Aorta (tissue), 5 donors: ENCODE measurements around the gene TMEM212. TPM values are rescaled to one million over a fixed set of nuclear protein-coding genes. Genes with fewer than 3 reads are reported as not detected.

Experiments used
- ATAC-seq: fragments of 200-7000 bp; cut with Tn5 transposase; one replicate; pipeline ENCODE4 v1.9.1; 2022; ENCODE audit warnings: moderate library complexity; ENCODE audit not compliant: low FRiP score
- DNase-seq, 2 donors: peaks; one replicate each; pipeline ENCODE4 v3.0.0-alpha.2; 2020
- H3K27ac ChIP-seq, 2 donors: one replicate each; pipeline ENCODE4 v1.5.1; 2013; ENCODE audit warnings: low read length in 2 of 2, mild to moderate bottlenecking in 2 of 2, moderate library complexity in 2 of 2, control low read depth in 1 of 2, inconsistent platforms in 1 of 2, low read depth in 1 of 2
- H3K27me3 ChIP-seq, 2 donors: one replicate each; pipeline ENCODE4 v1.6.1; 2013; ENCODE audit warnings: control low read depth in 1 of 2, low read length in 1 of 2, mild to moderate bottlenecking in 1 of 2, moderate library complexity in 1 of 2; ENCODE audit not compliant: insufficient read depth in 2 of 2, control insufficient read depth in 1 of 2
- H3K36me3 ChIP-seq, 2 donors: one replicate each; pipeline ENCODE4 v1.6.1; 2013; ENCODE audit warnings: control low read depth in 1 of 2, low read length in 1 of 2, mild to moderate bottlenecking in 1 of 2; ENCODE audit not compliant: insufficient read depth in 2 of 2, control insufficient read depth in 1 of 2
- H3K4me1 ChIP-seq, 2 donors: one replicate each; pipeline ENCODE4 v1.6.1; 2013; ENCODE audit warnings: low read length in 2 of 2, control low read depth in 1 of 2, mild to moderate bottlenecking in 1 of 2, moderate library complexity in 1 of 2; ENCODE audit not compliant: insufficient read depth in 2 of 2, control insufficient read depth in 1 of 2
- H3K4me3 ChIP-seq, 2 donors: one replicate each; pipeline ENCODE4 v1.5.1; 2013; ENCODE audit warnings: low read length in 2 of 2, control low read depth in 1 of 2, mild to moderate bottlenecking in 1 of 2
- H3K9me3 ChIP-seq: one replicate; pipeline ENCODE4 v1.6.1; 2013; ENCODE audit warnings: mild to moderate bottlenecking, low read length; ENCODE audit not compliant: control insufficient read depth
- WGBS, 2 donors: extraction: QIAGEN DNeasy Blood & Tissue Kit; methylation state at CpG; one replicate each; pipeline ENCODE4 v1.1.7; 2013; 5-methylcytosine and 5-hydroxymethylcytosine counted together
- intact Hi-C, 2 donors: fragments of 100-400 bp; cut with DNase I; formaldehyde crosslinking; loops; one replicate each; pipeline versions ENCODE4 v1.14.2 to v1.15.0; 2022
- polyA plus RNA-seq, 2 donors: library from polyadenylated mRNA; stranded (reverse); fragments of 200-250 nt; gene quantifications; one replicate each; pipeline ENCODE4 v1.2.3, GENCODE V29; 2013
- total RNA-seq, 2 donors: library from RNA; stranded (reverse); fragmentation: NEBNext Ultra II Directional; extraction: Animal tissue kit (Norgen Biotek cat#: 25700); gene quantifications; one replicate each; pipeline ENCODE4 v1.2.1, GENCODE V29; 2021
- donor health status: healthy with polysubstance abuse.
- donor health status: Bipolar disorder and iron deficiency.
- donor health status: DM: no; HTN: no; CAD: no.
- donor health status: DM: no; HTN: no; CAD: no.
- donor health status: DM: yes; HTN: yes; CAD: no.

TMEM212 gene
- total and polyA plus RNA-seq, 4 donors = not detected

DNA sequence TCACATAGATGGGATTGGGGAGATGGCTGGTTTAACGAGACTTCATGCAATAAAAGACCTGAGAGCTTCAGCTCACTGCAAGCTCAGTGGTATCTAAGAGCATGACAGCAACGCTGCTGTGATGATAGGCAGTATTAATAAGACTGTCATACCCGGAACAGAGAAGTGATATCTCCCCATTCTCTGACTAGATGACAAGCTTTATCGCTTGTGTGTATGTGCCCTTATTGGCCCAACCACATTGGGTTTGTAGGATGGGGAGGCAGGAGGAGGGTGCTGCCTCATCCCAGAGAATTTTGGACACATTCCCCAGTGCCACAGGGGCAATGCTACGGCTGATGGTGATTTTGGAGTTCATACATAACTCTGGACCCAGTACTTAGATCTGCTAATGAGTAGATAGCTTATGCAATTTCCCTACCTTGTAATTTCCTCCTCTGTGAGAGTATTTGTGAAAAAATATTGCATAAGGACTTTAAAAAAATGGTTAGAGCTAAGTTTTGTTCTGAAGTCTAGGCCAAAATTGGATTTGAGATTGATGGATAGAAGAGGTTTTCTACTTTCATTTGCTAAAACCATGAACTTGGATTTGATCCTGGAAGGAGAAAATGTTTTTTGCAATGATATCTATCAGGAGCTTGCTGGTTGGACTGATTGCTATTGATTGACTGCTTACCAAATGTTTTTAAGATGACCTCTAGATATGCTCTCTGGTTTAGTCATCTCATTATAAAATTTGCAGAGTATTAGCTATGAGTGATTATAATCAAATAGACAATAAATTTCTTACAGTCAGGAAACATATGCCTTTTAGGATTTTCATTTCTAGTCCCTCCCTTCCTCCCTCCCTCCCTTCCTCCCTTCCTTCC, 14.0 kb upstream of the TMEM212 start:
- 80 to 82% methylated on average over 5 of the region's 5 CpGs for WGBS, 2 donors
- Histone ChIP-seq H3K27me3 (no peaks in the 10 kb centered on the region), H3K9me3 (no peaks in the 10 kb centered on the region), H3K36me3 (no peaks in the 10 kb centered on the region), H3K27ac (no peak overlapping the region), H3K4me1 (no peaks in the 10 kb centered on the region), H3K4me3 (no peak overlapping the region)
- no peak for DNase-seq
- peak; percentile 56 for ATAC-seq
- intact Hi-C loops = no loop called here

DNA sequence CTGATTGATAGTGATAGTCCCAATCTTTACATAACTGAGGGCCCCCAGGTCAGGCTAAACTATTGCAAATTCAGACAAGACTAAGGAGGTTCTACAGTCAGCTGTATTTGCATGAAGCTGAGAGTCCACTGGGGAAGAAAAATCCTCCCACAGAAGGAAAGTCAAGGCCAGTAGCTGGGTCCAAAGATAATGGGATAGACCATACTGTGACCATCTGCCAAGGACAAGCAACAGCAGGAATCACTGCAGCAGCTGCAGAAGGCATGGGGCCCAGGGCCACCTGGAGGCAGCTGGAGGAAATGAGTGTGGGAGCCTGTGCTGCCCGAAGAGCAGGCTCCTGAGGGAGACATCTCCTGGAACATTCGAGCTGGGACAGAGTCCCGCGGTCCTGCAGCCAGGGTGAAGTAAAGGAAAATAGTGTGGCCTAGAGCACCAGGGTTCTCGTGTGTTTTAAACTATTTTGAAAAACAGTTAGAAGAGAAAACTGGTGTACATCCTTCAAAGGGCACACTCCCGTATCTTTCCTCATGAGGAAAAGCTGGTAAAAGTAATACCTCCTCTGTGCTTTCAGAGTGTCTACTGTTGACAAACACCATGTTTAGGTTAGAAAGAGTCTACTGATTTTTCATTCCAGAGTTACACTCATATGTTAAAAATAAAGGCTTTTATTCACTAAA, 13.2 kb upstream of the TMEM212 start:
- intact Hi-C loops = loop anchor here in 1 of 2 donors (10.0 kb wide), 1 partner anchor 205 kb away; the partner anchor contains the start of gene FNDC3B
- ATAC-seq = peak; percentile 91
- no peak overlapping the region for H3K27ac ChIP-seq
- H3K4me3 ChIP-seq = no peak overlapping the region
- WGBS, 2 donors = 4 to 5% methylated on average over 6 of the region's 6 CpGs
- H3K36me3 ChIP-seq = no peaks in the 10 kb centered on the region
- H3K9me3 ChIP-seq = no peaks in the 10 kb centered on the region
- H3K4me1 ChIP-seq = no peaks in the 10 kb centered on the region
- no peaks in the 10 kb centered on the region for H3K27me3 ChIP-seq
- DNase-seq = peak; percentile 81 to 84

DNA sequence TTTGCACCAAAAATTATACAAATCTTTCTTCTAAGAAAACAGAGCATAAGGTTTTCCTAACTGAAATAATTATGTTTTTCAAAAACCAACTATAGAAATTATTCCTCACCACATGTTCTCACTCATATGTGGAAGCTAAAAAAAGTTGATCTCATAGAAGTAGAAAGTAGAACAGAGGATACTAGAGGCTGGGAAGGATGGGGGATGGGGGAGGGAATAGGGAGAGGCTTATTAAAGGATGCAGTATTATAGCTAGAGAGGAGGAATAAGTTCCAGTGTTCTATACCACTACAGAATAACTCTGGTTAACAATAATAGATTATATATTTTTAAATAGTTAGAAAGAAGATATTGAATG, 12.7 kb upstream of the TMEM212 start:
- no peak overlapping the region for H3K27ac ChIP-seq
- H3K27me3 ChIP-seq = no peaks in the 10 kb centered on the region
- no peaks in the 10 kb centered on the region for H3K4me1 ChIP-seq
- no peaks in the 10 kb centered on the region for H3K36me3 ChIP-seq
- ATAC-seq (no peak), DNase-seq (no peak)
- intact Hi-C loops = loop anchor here in 1 of 2 donors (10.0 kb wide), 1 partner anchor 204 kb away; the partner anchor contains the start of gene FNDC3B
- no peak overlapping the region for H3K4me3 ChIP-seq
- H3K9me3 ChIP-seq = no peaks in the 10 kb centered on the region

DNA sequence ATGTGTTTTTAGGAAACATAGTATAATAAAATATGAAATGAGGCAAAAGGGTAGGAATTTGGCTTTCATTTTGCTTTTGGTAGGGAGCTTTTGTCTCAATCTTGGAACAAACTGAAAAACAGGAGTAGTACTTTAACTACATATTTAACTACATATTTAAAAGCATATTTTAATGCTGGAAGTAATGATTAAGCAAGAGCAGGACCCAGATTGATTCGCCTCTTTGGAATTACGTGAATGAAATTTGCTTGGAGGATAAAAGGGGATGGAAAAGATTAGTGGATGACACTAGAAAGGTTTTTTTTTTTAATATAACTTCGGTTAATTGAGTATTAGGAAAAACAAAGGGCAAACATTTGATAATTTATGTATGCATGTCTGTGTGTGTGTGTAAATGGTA, 11.2 kb upstream of the TMEM212 start:
- no peaks in the 10 kb centered on the region for H3K27me3 ChIP-seq
- DNase-seq (no peak), ATAC-seq (no peak)
- no peak overlapping the region for H3K4me3 ChIP-seq
- WGBS, 2 donors = 73 to 81% methylated on average over 3 of the region's 3 CpGs
- H3K9me3 ChIP-seq = no peaks in the 10 kb centered on the region
- no peaks in the 10 kb centered on the region for H3K4me1 ChIP-seq
- no peaks in the 10 kb centered on the region for H3K36me3 ChIP-seq
- intact Hi-C loops = loop anchor here in 1 of 2 donors (10.0 kb wide), 1 partner anchor 203 kb away; the partner anchor contains the start of gene FNDC3B
- H3K27ac ChIP-seq = no peak overlapping the region

DNA sequence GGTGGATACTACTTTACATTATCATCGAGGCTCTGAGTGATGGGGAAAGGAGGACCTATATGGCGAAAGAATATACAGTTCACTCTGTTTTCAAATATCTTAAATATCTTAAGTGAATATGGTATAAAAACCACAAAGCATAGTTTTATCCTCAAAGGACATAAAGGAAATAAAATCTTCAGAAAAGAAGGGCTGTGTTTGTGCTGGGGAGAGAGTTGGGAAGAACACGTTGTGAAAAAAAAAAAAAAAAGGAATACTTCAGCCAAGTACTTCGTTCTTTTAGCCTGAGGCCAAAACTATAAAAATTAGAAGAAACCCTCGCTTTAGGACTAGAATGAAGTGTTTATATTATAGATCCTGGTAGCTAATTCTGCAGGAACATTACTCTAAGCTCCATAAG, 10.2 kb upstream of the TMEM212 start:
- no peak for DNase-seq
- H3K4me1 ChIP-seq = no peaks in the 10 kb centered on the region
- no peaks in the 10 kb centered on the region for H3K27me3 ChIP-seq
- H3K9me3 ChIP-seq = no peaks in the 10 kb centered on the region
- H3K4me3 ChIP-seq = no peak overlapping the region
- intact Hi-C loops = loop anchor here in 1 of 2 donors (10.0 kb wide), 1 partner anchor 202 kb away; the partner anchor contains the start of gene FNDC3B
- 40% methylated on average over 5 of the region's 5 CpGs for WGBS, 2 donors
- H3K36me3 ChIP-seq = no peaks in the 10 kb centered on the region
- H3K27ac ChIP-seq = no peak overlapping the region
- ATAC-seq = no peak

DNA sequence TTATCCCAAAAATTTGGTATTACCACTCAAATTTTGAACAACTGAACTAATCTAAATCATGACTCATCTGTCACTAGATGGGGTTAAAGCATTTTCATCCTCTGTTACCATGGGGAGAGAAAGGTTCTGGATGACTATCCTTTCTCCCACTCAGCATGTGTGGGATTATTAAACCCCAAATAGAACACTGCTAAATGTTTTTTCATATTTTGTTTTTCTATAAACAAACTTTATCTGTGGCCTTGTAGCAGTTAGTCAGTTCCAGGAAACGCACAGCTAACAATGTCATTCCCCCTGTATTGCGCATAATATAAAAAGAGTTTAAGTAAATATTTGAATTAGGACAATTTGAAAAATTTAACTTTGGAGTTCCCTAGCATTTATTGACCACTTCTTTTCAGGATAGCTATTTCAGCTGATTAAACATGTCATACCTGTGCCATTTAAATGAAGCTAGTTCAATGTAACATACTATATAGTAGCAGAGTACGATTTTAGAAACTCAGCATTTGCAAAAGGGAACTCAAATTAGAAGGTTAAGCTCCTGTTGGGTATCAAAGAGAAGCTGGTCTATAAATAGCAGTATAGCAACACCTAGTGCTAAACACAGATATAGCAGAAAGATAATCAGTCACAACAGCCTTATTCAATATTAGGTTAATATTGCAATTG, 9.2 kb upstream of the TMEM212 start:
- no peaks in the 10 kb centered on the region for H3K9me3 ChIP-seq
- ATAC-seq (no peak), DNase-seq (no peak)
- no peaks in the 10 kb centered on the region for H3K36me3 ChIP-seq
- 32 to 34% methylated on average over 3 of the region's 3 CpGs for WGBS, 2 donors
- no peak overlapping the region for H3K27ac ChIP-seq
- intact Hi-C loops = loop anchor here in 1 of 2 donors (10.0 kb wide), 1 partner anchor 201 kb away; the partner anchor contains the start of gene FNDC3B
- H3K4me3 ChIP-seq = no peak overlapping the region
- H3K27me3 ChIP-seq = no peaks in the 10 kb centered on the region
- peaks cover 0 to 3% of the 10 kb centered on the region in 2 donors for H3K4me1 ChIP-seq

DNA sequence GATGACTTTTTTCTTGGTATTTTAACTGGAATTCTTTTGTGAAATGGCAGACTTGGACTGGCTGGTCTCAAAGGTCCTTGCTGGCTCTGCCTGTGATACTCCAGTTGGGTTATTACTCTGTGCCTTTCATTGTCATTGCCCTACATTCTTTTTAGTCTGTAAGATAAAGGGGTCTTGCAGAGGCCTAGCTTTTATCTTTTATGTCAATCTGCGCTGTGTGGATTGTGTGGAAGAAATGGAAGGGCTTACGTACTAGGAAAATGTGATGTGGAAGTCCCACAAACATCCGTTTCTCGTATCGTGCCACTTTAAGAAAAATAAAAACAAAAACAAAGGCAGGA, 8.7 kb upstream of the TMEM212 start:
- Histone ChIP-seq H3K27me3 (no peaks in the 10 kb centered on the region), H3K27ac (no peak overlapping the region), H3K36me3 (no peaks in the 10 kb centered on the region), H3K4me3 (no peak overlapping the region), H3K9me3 (no peaks in the 10 kb centered on the region), H3K4me1 (peaks cover 0 to 3% of the 10 kb centered on the region in 2 donors)
- intact Hi-C loops = loop anchor here in 1 of 2 donors (10.0 kb wide), 1 partner anchor 200 kb away; the partner anchor contains the start of gene FNDC3B
- ATAC-seq (no peak), DNase-seq (no peak)
- 81 to 86% methylated on average over 5 of the region's 5 CpGs for whole genome bisulfite sequencing, 2 donors

DNA sequence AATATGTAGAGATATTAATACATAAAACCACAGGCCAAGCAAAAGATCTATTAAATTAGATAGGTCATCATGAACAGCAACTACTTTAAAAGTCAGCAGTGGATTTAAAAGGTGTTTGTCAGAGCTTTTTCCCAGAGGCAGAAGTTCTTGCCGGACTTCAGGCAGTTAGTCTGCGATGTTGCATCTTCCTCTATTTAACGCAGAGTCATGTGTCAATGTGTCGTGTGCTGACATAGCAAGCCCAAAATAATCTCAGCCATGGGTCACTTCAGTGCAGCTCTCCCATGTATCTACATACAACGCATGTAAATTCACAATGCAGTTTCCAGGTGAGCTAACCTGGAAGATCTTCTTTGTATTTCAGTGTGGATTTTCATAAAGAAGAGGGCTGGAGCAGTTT, 8.0 kb upstream of the TMEM212 start:
- intact Hi-C loops = loop anchor here in 1 of 2 donors (10.0 kb wide), 1 partner anchor 200 kb away; the partner anchor contains the start of gene FNDC3B
- DNase-seq = no peak
- H3K4me3 ChIP-seq = no peak overlapping the region
- peaks cover 0 to 3% of the 10 kb centered on the region in 2 donors for H3K4me1 ChIP-seq
- ATAC-seq = no peak
- no peak overlapping the region for H3K27ac ChIP-seq
- H3K36me3 ChIP-seq = no peaks in the 10 kb centered on the region
- WGBS, 2 donors = 86 to 91% methylated on average over 5 of the region's 5 CpGs
- H3K9me3 ChIP-seq = no peaks in the 10 kb centered on the region
- H3K27me3 ChIP-seq = no peaks in the 10 kb centered on the region
